Subcutaneous adipose tissue (tissue), 4 donors: Measurements from ENCODE around the gene MSRB1. TPM values are rescaled to one million over a fixed set of nuclear protein-coding genes. Genes with fewer than 3 reads are reported as not detected.

Experiments used
- CTCF ChIP-seq: fragments of 450-650 bp; IDR thresholded peaks from one replicate; pipeline ENCODE4 v1.5.1; 2016; ENCODE audit warnings: low read depth, mild to moderate bottlenecking, control low read depth, antibody characterized with exemption, moderate library complexity
- total RNA-seq, 4 donors: library from RNA; depleted of rRNA; stranded (reverse); fragments of >200 nt; gene quantifications; one replicate each; pipeline ENCODE4 v1.1.0, GENCODE V29; 2016

Gene MSRB1
- total RNA-seq, 4 donors from 2014 or later = 11.2 to 30.0 (median 18.1) TPM

GRCh38 chr16:1911467-1912214 is 31.4 kb downstream of the MSRB1 start:
- TF ChIP-seq CTCF = no peak

- no peak for TF ChIP-seq CTCF
These were observed 33.3 kb downstream of the MSRB1 start for GRCh38 chr16:1909561-1910231.

GRCh38 chr16:1908983-1909382 is 34.0 kb downstream of the MSRB1 start:
- TF ChIP-seq CTCF = no peak

- TF ChIP-seq CTCF = no peak
These were observed 34.8 kb downstream of the MSRB1 start for GRCh38 chr16:1908184-1908583.

GRCh38 chr16:1907226-1907860 is 35.7 kb downstream of the MSRB1 start:
- no peak for TF ChIP-seq CTCF

GRCh38 chr16:1906846-1907165 is 36.2 kb downstream of the MSRB1 start:
- no peak for TF ChIP-seq CTCF

GRCh38 chr16:1906055-1906845 is 36.7 kb downstream of the MSRB1 start:
- TF ChIP-seq CTCF = no peak
